A673 (cell line): Measurements from ENCODE around the gene RPS6KA2. TPM values are rescaled to one million over a fixed set of nuclear protein-coding genes. Genes with fewer than 3 reads are reported as not detected.

Experiments used
- BruUV-seq: library from RNA; stranded (reverse); fragments of 400-500 nt; replicated peaks from 2 replicates; lab custom pipeline; 2021; lab: Mats Ljungman, UMichigan
- CTCF ChIA-PET: fragments of 300-600 bp; sonication (Branson Sonifier 250); formaldehyde crosslinking; loops from one replicate; lab custom pipeline; 2022; ENCODE audit warnings: antibody characterized with exemption; lab: Charles Lee
- POLR2A ChIA-PET: fragments of 300-600 bp; sonication (Branson Sonifier 250); formaldehyde crosslinking; loops from one replicate; lab custom pipeline; 2022; ENCODE audit warnings: antibody characterized with exemption; ENCODE audit not compliant: low non-redundant PET; lab: Charles Lee
- DNase-seq: peaks from one replicate; pipeline ENCODE4 v3.0.0-alpha.2; 2015; ENCODE audit warnings: low spot score
- H3K27ac ChIP-seq: fragments of 200-600 bp; sonication (generic); 2 replicates; pipeline ENCODE4 v1.5.1; 2016; ENCODE audit warnings: mixed run types, low read depth, mild to moderate bottlenecking, mixed read lengths, antibody characterized with exemption, low read length; ENCODE audit not compliant: poor library complexity, severe bottlenecking
- H3K27me3 ChIP-seq: fragments of 200-600 bp; sonication (generic); replicated peaks from 2 replicates; pipeline ENCODE4 v1.6.1; 2017; ENCODE audit warnings: mixed run types, low read depth, mild to moderate bottlenecking, mixed read lengths, antibody characterized with exemption, low read length; ENCODE audit not compliant: insufficient read depth, poor library complexity
- H3K36me3 ChIP-seq: fragments of 200-600 bp; sonication (generic); 2 replicates; pipeline ENCODE4 v1.6.1; 2016; ENCODE audit warnings: mixed run types, mild to moderate bottlenecking, mixed read lengths, antibody characterized with exemption, low read length; ENCODE audit not compliant: insufficient read depth, poor library complexity, severe bottlenecking
- H3K4me1 ChIP-seq: fragments of 200-600 bp; sonication (generic); 2 replicates; pipeline ENCODE4 v1.6.1; 2017; ENCODE audit warnings: mixed run types, mild to moderate bottlenecking, mixed read lengths, antibody characterized with exemption, low read length; ENCODE audit not compliant: insufficient read depth, poor library complexity, severe bottlenecking
- H3K4me3 ChIP-seq: fragments of 200-600 bp; sonication (generic); 2 replicates; pipeline ENCODE4 v1.5.1; 2016; ENCODE audit warnings: low read depth, mixed run types, mild to moderate bottlenecking, mixed read lengths, low read length; ENCODE audit not compliant: poor library complexity, severe bottlenecking
- H3K9me3 ChIP-seq: fragments of 200-600 bp; sonication (generic); 2 replicates; pipeline ENCODE4 v1.6.1; 2016; ENCODE audit warnings: mixed run types, low read depth, mild to moderate bottlenecking, mixed read lengths, antibody characterized with exemption, low read length; ENCODE audit not compliant: poor library complexity, severe bottlenecking
- CTCF ChIP-seq: fragments of 300-800, 200-600 bp; sonication (generic); conservative IDR thresholded peaks from 2 replicates; pipeline ENCODE4 v1.5.1; 2017; ENCODE audit warnings: low read depth, mild to moderate bottlenecking, antibody characterized with exemption, low read length, moderate library complexity, mixed read lengths
- EZH2 ChIP-seq: fragments of 200-600 bp; sonication (generic); IDR thresholded peaks from 2 replicates; pipeline ENCODE4 v1.6.1; 2017; ENCODE audit warnings: borderline replicate concordance, low read depth, mild to moderate bottlenecking, mixed read lengths, antibody characterized with exemption, low read length; ENCODE audit not compliant: poor library complexity, severe bottlenecking
- intact Hi-C: fragments of 100-400 bp; cut with micrococcal nuclease; formaldehyde crosslinking; loops from one replicate; pipeline ENCODE4 v1.10.0; 2022; ENCODE audit not compliant: unreplicated experiment
- total RNA-seq: library from RNA; stranded (reverse); gene quantifications from 2 replicates; pipeline ENCODE4 v1.2.3, GENCODE V29; 2021

Gene RPS6KA2
- total RNA-seq, 1 experiment from 2014 or later, result 30.1 TPM

DNA sequence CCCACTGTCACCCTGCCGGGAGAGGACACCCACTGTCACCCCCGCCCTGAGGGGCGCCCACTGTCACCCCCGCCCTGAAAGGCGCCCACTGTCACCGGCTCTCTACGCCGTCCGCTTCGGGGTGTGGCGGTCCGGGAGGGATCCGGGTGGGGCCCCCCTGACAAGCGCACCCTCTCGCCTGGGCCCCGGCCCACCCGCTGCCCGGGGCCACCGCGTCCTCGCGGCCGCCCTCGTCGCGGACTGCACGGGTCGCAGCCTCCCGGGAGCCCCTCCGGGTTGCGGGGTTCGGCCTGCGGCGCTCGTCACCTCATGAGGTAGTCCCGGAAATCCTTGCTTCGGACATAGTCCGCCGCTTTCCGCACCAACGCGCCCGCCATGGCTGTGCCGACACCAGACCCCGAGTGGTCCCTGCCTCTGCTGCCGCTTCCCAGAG lies 244.5 kb downstream of the RPS6KA2 start:
- no peak for DNase-seq
- H3K27ac ChIP-seq, result peak overlapping the region; percentile 89
- TF ChIP-seq EZH2, result no peak
- no peak for TF ChIP-seq CTCF
- no peaks in the 10 kb centered on the region for H3K9me3 ChIP-seq
- no peaks in the 10 kb centered on the region for H3K36me3 ChIP-seq
- no TSS peak for BruUV-seq
- ChIA-PET CTCF (no interaction called here), POLR2A (no interaction called here)
- H3K27me3 ChIP-seq, result no peaks in the 10 kb centered on the region
- H3K4me3 ChIP-seq, result peak overlapping the region; percentile 86
- intact Hi-C loops, result loop anchor here (5.0 kb wide), 2 partner anchors 40 to 105 kb away; partner anchors contain the start of gene SFT2D1
- peaks cover 4% of the 10 kb centered on the region for H3K4me1 ChIP-seq

- DNase-seq, result peak; percentile 42
- peak; percentile 79 for TF ChIP-seq CTCF
- TF ChIP-seq EZH2, result no peak
- BruUV-seq, result no TSS peak
- H3K9me3 ChIP-seq, result no peaks in the 10 kb centered on the region
- peaks cover 4% of the 10 kb centered on the region for H3K4me1 ChIP-seq
- H3K27ac ChIP-seq, result peak overlapping the region; percentile 89
- peak overlapping the region; percentile 86 for H3K4me3 ChIP-seq
- intact Hi-C loops, result loop anchor here (5.0 kb wide), 2 partner anchors 40 to 105 kb away; partner anchors contain the start of gene SFT2D1
- POLR2A ChIA-PET, result no interaction called here
- no peaks in the 10 kb centered on the region for H3K27me3 ChIP-seq
- CTCF ChIA-PET, result interaction anchor here (1.0 kb wide), 1 partner anchor 68 kb away, joined by 9 read pairs; no protein-coding TSS in a partner anchor
- H3K36me3 ChIP-seq, result no peaks in the 10 kb centered on the region
Measured at GRCh38 chr6:166381733-166382499, 245.1 kb downstream of the RPS6KA2 start.

GRCh38 chr6:166381381-166381732 lies 245.7 kb downstream of the RPS6KA2 start:
- DNase-seq, result no peak
- peak overlapping the region; percentile 86 for H3K4me3 ChIP-seq
- TF ChIP-seq CTCF (no peak), EZH2 (no peak)
- POLR2A ChIA-PET, result no interaction called here
- no peaks in the 10 kb centered on the region for H3K27me3 ChIP-seq
- H3K9me3 ChIP-seq, result no peaks in the 10 kb centered on the region
- no peaks in the 10 kb centered on the region for H3K36me3 ChIP-seq
- H3K27ac ChIP-seq, result no peak overlapping the region
- BruUV-seq, result no TSS peak
- CTCF ChIA-PET, result interaction anchor here (0.7 to 1.0 kb wide), 2 partner anchors 68 to 854 kb away, joined by 7 to 9 read pairs; no protein-coding TSS in a partner anchor
- peaks cover 4% of the 10 kb centered on the region for H3K4me1 ChIP-seq
- intact Hi-C loops, result loop anchor here (5.0 kb wide), 2 partner anchors 39 to 104 kb away; partner anchors contain the start of gene SFT2D1
